Measurements from ENCODE around the gene CDH8.

CDH8 gene

DNA sequence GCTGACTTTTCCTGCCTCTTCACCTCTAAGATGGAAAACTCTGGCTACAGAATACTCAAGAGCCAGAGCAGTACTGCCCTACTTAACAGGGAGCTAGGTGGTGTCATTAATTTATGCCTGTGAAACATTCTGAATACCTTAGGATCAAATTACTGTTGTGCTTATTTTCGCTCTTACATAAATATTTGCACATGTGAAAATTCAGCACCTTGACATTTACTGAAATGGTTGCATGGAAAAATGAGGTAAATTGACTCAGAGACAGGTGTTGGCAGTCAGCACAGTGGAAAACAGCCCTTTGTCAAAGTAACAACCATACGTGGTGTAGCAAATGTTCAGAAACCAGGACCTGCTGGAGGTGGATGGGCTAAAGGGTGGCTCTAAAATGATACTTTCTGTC, 193.6 kb downstream of the CDH8 start:
- Histone ChIP-seq H3K9me3 (ENCODE audit: insufficient read depth, low read length) (no peaks in the 10 kb centered on the region), H4K20me1 (ENCODE audit: low read depth, low read length) (no peaks in the 10 kb centered on the region), H3K9me2 (replicated peaks; ENCODE audit: insufficient read depth, low read length) (no peaks in the 10 kb centered on the region), H3K79me2 (ENCODE audit: insufficient read depth, low read length) (no peaks in the 10 kb centered on the region), H3K4me2 (ENCODE audit: low read depth, low read length, poor library complexity, severe bottlenecking) (no peak overlapping the region), H3K4me3 (ENCODE audit: insufficient read depth, low read length, poor library complexity, severe bottlenecking) (no peak overlapping the region), H3K27ac (ENCODE audit: low read depth, low read length) (no peak overlapping the region), H3K27me3 (ENCODE audit: low read length) (no peaks in the 10 kb centered on the region), H2AFZ (ENCODE audit: low read depth, low read length, severe bottlenecking) (no peak overlapping the region), H3K9ac (ENCODE audit: low read length) (no peak overlapping the region), H3K36me3 (ENCODE audit: low read length) (no peaks in the 10 kb centered on the region), H3F3A (ENCODE audit: insufficient read depth) (no peaks in the 10 kb centered on the region)
- TF ChIP-seq CTCF (IDR thresholded peaks at IDR 0.05; ENCODE audit: insufficient read depth, low read length, poor library complexity, severe bottlenecking) (no peak), EZH2phosphoT487 (conservative IDR thresholded peaks at IDR 0.05; ENCODE audit: low read length) (no peak)

- Histone ChIP-seq H4K20me1 (ENCODE audit: low read depth, low read length) (no peaks in the 10 kb centered on the region), H2AFZ (ENCODE audit: low read depth, low read length, severe bottlenecking) (no peak overlapping the region), H3K27me3 (ENCODE audit: low read length) (no peaks in the 10 kb centered on the region), H3K9me3 (ENCODE audit: insufficient read depth, low read length) (no peaks in the 10 kb centered on the region), H3K4me2 (ENCODE audit: low read depth, low read length, poor library complexity, severe bottlenecking) (no peak overlapping the region), H3K9me2 (replicated peaks; ENCODE audit: insufficient read depth, low read length) (no peaks in the 10 kb centered on the region), H3K27ac (ENCODE audit: low read depth, low read length) (no peak overlapping the region), H3K79me2 (ENCODE audit: insufficient read depth, low read length) (no peaks in the 10 kb centered on the region), H3K36me3 (ENCODE audit: low read length) (no peaks in the 10 kb centered on the region), H3F3A (ENCODE audit: insufficient read depth) (no peaks in the 10 kb centered on the region), H3K9ac (ENCODE audit: low read length) (no peak overlapping the region), H3K4me3 (ENCODE audit: insufficient read depth, low read length, poor library complexity, severe bottlenecking) (no peak overlapping the region)
- TF ChIP-seq EZH2phosphoT487 (conservative IDR thresholded peaks at IDR 0.05; ENCODE audit: low read length) (no peak), CTCF (IDR thresholded peaks at IDR 0.05; ENCODE audit: insufficient read depth, low read length, poor library complexity, severe bottlenecking) (no peak)
Observed at GRCh38 chr16:61836804-61837393, 199.3 kb downstream of the CDH8 start.

DNA sequence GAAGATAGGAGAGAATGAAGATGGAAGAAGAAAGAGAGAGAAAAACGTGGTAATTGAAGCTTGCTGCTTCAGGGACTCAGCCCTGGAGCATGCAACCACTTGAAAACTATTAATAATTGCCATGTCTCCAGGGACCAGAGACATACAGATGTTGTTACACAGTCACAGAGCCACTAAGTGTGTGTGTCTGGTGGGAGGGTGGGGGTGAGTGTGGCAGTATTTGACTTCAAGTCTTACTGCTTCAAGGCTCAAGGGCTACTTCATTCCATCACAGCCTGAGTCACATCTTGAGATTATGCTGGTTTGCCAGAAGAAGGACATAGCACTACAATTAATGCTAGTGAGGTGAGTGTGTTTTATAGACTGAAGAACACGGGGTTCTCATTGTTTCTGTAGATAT, 202.2 kb downstream of the CDH8 start:
- Histone ChIP-seq H3K9me2 (replicated peaks; ENCODE audit: insufficient read depth, low read length) (no peaks in the 10 kb centered on the region), H3F3A (ENCODE audit: insufficient read depth) (no peaks in the 10 kb centered on the region), H3K36me3 (ENCODE audit: low read length) (no peaks in the 10 kb centered on the region), H3K27ac (ENCODE audit: low read depth, low read length) (no peak overlapping the region), H3K27me3 (ENCODE audit: low read length) (no peaks in the 10 kb centered on the region), H3K4me3 (ENCODE audit: insufficient read depth, low read length, poor library complexity, severe bottlenecking) (no peak overlapping the region), H4K20me1 (ENCODE audit: low read depth, low read length) (no peaks in the 10 kb centered on the region), H3K9ac (ENCODE audit: low read length) (no peak overlapping the region), H3K9me3 (ENCODE audit: insufficient read depth, low read length) (no peaks in the 10 kb centered on the region), H3K79me2 (ENCODE audit: insufficient read depth, low read length) (no peaks in the 10 kb centered on the region), H3K4me2 (ENCODE audit: low read depth, low read length, poor library complexity, severe bottlenecking) (no peak overlapping the region), H2AFZ (ENCODE audit: low read depth, low read length, severe bottlenecking) (no peak overlapping the region)
- TF ChIP-seq CTCF (IDR thresholded peaks at IDR 0.05; ENCODE audit: insufficient read depth, low read length, poor library complexity, severe bottlenecking), result no peak
- TF ChIP-seq EZH2phosphoT487 (conservative IDR thresholded peaks at IDR 0.05; ENCODE audit: low read length), result no peak
